G401 (cell line): ENCODE data around the gene RCHY1. TPM values are rescaled to one million over a fixed set of nuclear protein-coding genes. Genes with fewer than 3 reads are reported as not detected.
"Not testable (repeated sequence)": the region's sequence is repeated elsewhere in the genome, so short reads cannot be mapped to it uniquely, and the experiment has no call there.

Experiments used
- DNase-seq: peaks from one replicate; pipeline ENCODE4 v3.0.0-alpha.2; 2015; ENCODE audit warnings: low spot score
- in situ Hi-C: cut with HindIII; loops from 2 replicates; pipeline ENCODE4 v1.10.0; 2016; ENCODE audit warnings: low sequenced_read_pairs, mixed read lengths
- total RNA-seq: library from RNA; depleted of rRNA; stranded (reverse); fragments of >200 nt; shearing (Covaris generic); gene quantifications from 2 replicates; pipeline ENCODE4 v1.2.3, GENCODE V29; 2014

The RCHY1 gene
- total RNA-seq, 1 experiment from 2014 or later, result 44.1 TPM

DNA sequence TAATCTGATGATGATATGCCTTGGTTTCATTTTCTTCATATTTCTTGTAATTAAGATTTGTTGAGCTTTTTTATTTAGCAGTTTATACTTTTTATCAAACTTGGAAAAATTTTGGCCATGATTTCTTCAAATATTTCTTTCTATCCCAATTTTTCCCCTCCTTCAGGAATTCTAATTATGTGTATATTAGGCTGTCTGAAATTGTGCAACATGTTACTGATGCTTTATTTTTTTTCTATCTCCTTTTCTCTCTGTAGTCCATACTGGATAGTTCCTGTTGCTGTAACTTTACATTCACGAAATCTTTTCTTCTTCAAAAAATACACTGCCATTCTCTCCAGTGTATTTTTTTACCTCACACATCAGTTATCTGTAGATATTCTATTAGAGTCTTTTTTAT is 10.9 kb upstream of the RCHY1 start:
- in situ Hi-C loops, result no loop called here

DNA sequence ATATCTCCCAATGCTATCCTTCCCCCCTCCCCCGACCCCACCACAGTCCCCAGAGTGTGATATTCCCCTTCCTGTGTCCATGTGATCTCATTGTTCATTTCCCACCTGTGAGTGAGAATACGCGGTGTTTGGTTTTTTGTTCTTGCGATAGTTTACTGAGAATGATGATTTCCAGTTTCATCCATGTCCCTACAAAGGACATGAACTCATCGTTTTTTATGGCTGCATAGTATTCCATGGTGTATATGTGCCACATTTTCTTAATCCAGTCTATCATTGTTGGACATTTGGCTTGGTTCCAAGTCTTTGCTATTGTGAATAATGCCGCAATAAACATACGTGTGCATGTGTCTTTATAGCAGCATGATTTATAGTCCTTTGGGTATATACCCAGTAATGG is 5.2 kb upstream of the RCHY1 start:
- DNase-seq, in situ Hi-C loops: not testable (repeated sequence)

More for the DNA sequence above, 10.9 kb upstream of the RCHY1 start:
- DNase-seq, result no peak

DNA sequence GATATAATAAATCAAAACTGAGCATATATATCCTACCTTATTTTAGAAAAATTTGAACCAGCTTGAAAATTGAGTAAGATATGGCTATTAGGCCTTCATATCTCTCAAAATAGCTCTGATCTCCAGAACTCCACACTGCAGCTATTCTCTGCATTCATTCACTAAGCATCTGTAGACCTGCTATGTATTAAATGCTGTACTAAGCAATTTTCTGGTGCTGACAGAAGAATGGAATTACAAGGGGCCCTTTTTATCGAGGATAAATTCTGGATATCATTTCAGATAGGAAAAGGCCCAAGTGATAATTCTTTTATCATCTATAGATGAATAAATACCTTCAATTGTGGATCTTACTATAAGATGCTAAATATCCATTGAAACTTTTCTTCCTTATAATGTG is 1.9 kb upstream of the RCHY1 start:
- in situ Hi-C loops, result no loop called here
- no peak for DNase-seq

DNA sequence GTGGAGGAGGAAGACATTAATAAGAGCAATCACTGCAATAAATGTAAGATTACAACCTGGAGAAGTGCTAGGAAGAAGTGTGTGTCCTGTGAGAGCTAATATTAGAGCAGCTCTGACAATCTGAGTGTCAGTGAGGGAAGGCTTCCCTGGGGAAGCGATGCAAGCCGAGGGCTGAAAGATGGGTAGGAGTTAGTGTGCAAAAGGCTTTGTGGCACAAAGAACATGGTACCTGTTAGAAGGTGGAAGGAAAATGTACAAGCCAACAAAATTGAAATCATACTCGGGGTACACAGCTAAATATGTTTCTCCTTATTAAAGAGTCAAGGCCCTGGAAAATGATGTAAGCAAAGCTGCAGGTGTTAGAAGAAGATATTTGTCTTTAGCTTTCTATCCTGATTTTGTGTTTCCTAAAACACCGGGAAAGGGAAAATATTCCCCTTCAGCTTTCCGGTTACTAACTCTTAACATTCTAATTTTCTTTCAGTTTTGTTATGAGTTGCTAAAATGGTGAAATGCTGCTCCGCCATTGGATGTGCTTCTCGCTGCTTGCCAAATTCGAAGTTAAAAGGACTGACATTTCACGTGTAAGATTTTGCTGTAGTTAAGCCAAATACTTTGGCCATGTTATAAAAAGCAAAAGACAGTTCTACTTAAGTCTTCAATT is 878 bp upstream of the RCHY1 start:
- no peak for DNase-seq
- in situ Hi-C loops, result no loop called here

DNA sequence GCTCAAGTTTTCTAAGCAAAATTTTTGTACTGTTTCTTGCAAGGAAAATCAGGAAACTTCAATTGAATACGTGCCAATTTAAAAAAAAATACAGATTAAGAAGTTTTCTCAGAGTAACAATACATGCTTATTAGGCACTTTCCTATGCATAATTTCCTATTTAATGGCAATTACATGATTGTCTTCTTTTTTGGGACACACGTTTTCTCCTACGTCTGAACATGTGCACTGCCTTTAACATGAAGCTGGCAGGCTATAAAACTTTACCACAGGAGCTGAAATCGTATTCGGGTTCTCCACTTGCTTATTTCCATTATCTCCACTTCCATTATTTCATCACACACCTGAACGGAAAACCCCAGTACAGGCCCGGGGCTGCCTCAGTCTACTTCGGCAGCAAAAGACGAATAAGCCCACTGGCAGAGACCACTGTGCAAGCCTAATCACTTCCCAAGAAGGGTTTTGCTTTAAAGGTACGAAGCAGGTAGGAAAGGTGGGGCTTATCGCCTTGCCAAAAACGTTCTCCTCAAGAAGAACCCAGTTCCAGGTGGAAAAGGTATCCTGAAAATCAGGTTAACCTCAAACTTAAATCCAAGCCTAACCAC is 575 bp downstream of the RCHY1 start:
- DNase-seq, result no peak
- in situ Hi-C loops, result no loop called here

DNA sequence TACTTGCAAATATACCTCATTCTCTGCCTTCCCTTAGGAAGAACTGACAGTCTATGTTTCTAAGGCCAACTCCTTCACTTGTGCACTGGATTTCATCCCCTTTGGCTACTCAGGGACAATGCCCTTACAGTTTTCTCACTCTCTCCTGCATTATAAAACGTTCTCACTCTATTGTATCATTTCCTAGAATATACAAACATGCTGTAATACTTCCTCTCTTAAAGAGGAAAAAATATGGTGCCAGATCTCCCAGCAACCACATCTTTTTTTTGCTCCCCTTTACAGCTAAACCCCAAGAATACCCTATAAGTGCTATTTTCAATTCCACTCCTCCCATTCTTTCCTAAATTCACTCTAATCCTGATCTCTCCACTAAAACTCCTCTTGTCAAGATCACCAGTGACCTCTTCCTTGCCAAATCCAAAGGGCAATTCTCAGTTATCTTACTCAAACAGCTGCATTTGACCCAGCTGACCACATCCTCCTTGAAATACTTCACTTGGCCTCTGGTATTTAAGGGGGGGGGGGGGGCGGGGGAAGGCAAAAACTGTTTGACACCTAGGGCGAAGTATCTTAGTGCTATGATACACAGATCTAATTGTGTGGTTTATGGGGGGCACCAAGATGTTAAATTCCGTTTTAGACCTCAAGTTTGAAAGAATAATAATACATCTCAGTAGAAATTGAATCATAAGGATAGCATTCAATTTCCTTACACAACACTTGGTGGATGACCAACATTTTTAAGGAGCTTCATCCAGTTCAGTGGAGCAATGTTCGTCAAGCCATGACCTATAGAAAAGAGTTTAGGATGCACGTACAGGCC is 1.6 kb downstream of the RCHY1 start:
- DNase-seq, result peak; percentile 13
- in situ Hi-C loops, result no loop called here

DNA sequence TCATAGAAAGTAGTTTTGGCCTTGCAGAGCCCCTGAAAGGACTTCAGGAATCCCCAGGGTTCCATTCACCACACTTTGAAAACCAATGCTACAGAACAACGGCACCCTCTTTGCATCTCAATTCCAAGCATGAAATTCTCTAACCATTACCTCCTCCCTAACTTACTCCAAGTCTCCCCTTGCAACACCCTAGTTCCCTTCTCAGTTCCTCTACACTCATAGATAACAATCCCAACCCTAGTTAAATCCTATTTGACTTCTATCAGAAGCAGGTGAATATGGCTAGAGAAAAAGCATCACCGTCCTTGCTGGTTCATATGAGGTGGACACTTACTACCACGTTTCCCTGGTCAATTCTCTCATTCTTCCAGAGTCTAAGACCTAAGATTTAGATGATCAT is 2.4 kb downstream of the RCHY1 start:
- in situ Hi-C loops, result no loop called here
- peak; percentile 17 for DNase-seq

DNA sequence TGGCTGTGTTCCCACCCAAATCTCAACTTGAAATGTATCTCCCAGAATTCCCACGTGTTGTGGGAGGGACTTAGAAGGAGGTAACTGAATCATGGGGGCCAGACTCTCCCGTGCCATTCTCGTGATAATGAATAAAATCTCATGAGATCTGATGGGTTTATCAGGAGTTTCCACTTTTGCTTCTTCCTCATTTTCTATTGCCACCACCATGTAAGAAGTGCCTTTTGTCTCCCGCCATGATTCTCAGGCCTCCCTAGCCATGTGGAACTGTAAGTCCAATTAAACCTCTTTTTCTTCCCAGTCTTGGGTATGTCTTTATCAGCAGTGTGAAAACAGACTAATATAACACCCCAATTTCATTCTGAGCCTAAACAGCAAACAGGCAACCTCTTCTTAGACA is 4.6 kb downstream of the RCHY1 start:
- DNase-seq, in situ Hi-C loops: not testable (repeated sequence)

DNA sequence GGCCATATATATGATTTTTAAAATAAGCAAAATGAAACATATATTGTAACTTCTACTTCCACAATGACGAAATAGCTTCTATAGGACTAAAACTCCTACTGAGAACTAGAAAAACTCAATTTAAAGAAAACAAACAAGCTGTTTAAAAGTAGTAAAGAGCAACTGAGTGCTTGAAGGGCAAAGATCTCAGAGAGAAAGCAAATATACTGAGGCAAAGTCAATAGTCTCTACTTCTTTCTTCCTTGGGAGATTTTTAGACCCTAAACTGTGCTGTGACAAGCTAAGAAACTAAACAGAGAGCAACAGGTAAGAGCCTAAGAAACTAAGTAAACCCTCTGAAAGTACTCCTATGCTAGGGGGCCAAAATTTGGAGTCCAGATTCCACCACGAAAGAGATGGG is 8.6 kb downstream of the RCHY1 start:
- no peak for DNase-seq
- in situ Hi-C loops, result no loop called here

DNA sequence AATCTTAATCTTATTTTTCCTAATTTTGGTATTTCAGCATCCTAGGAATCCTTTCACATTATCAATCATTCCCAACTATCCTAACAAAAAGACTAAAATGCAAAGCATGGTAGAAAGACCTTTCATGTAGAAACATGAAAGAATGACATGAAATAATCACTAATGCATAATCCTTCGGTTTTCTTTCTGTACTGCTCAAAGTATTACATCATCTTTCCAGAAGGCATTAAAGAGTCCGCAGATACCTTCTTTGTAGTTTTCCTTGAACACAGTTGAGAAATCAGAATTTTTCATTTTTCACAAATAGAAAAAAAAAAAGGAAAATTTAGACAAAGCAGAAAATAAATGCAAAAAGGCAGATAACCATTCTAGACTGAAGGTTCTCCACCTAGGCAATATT is 11.5 kb downstream of the RCHY1 start:
- in situ Hi-C loops, result no loop called here
- no peak for DNase-seq

DNA sequence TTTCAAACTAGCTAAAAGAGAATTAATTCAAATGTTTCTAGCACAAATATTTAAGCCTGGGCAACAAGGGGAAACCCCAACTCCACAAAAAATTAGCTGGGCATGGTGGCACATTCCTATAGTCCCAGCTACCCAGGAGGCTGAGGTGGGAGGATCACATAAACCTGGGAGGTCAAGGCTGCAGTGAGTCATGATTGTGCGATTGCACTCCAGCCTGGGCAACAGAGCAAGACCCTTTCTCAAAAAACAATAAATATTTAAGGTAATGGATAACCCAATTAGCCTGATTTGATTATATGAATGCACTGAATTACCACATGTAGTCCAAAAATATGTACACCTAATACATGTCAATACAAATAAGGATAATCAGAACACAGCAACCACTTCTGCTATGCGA is 14.3 kb downstream of the RCHY1 start:
- in situ Hi-C loops, result no loop called here
- no peak for DNase-seq

DNA sequence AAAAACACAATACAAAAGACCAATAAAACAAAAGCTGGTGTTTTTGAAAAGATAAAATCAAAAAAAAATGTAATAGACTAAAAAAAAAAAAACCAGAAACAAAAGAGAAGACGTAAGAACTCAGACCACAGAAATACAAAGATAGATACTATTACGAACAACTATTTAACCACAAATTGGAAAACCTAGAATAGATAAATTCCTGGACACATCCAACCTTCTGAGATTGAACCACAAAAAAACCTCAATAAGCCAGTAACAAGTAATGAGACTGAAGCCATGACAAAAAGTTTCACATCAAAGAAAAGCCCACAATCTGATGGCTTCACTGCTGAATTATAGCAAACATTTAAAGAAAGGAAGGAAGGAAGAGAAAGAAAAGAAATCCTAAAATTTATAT is 16.2 kb downstream of the RCHY1 start:
- no peak for DNase-seq
- in situ Hi-C loops, result no loop called here

DNA sequence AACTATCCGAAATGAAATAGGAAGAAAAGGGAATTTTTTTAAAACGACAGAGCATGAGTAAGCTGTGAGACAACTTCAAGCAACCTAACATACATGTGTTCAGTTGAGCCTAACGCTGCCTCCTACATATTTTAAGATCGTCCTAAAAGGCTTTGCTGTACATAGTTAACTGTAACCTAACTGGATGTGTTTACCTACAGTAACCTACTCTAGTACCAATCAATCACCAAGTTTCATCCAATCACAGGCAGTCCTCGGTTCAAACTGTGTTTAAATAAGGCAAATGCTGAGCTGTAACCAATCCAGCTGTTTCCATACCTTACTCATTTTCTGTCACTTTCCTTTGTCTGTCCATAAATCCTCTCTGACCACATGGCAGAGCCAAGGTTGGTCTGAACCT is 17.1 kb downstream of the RCHY1 start:
- in situ Hi-C loops, result no loop called here
- no peak for DNase-seq

DNA sequence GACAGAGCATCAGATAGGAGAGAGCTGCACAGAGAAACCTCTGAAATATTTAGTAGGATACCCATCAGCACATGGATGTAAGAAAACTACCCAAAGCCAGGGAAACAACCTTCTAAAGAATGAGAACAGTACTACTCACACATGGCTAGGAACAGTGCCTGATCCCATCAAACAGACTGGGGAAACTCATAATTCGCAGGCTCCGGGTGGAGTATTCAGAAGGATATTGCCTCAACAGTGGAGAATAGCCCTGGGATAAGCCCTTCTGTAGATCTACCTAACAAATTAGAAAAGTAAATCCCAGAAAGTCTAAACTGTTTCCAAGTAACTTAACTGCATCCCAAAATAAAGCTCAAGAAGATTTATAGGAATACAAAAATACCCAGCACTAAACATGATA is 17.8 kb downstream of the RCHY1 start:
- DNase-seq, result no peak

DNA sequence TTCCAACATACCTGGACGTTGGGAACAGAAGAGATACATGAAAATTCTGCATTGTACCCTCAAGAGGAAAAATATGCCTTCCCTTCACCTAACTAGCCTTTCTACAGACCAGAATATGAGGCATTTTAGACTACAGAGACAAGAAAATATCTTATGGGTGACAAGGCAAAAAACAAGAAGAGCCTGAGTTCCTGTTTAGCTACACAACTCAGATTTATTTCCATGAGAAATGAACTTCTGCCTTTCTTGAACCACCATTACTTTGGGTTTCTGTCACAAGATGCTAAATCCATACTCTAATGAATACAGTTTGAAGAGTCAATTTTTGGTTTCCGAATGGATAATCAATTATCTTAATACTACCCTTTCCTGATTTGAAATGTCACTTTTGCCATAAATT is 18.7 kb downstream of the RCHY1 start:
- in situ Hi-C loops, result no loop called here
- DNase-seq, result no peak

More for the DNA sequence above, 17.8 kb downstream of the RCHY1 start:
- in situ Hi-C loops, result no loop called here

DNA sequence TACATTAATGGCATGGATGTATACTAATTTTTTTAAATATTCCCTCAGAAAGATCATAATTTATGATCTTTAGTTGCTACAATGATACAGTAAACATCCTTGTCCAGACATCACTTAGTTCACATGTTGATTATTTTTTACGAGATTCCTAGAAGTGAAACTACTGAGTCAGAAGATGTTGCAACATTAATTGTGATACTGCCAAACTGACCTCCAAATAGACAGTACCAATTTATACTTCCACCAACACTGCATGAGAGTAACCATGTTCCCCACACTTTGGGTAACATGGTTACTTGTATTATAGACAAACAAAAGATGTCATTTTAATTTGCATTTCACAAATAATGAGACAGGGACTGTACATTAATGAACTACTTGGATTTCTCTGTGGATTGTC is 19.6 kb downstream of the RCHY1 start:
- in situ Hi-C loops, result no loop called here
- no peak for DNase-seq

DNA sequence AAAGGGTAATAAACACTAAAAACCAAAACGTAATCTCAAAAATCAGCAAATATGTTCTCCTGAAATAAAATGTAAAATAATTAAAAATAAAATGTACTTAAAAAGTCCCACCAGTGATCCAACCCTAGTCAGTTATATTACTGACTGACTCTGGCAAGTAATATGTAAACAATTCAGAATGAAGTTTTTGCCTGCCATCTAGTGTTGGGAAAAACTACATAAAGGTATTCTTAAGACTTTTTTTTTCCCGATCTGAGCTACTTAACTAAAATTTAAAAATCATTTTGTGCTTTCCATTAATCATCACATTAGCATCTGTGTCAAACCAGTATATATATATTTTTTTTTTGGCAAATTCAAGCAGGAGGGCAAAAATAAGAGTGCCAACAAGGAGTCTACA is 24.0 kb downstream of the RCHY1 start:
- peak; percentile 21 for DNase-seq
- in situ Hi-C loops, result no loop called here

DNA sequence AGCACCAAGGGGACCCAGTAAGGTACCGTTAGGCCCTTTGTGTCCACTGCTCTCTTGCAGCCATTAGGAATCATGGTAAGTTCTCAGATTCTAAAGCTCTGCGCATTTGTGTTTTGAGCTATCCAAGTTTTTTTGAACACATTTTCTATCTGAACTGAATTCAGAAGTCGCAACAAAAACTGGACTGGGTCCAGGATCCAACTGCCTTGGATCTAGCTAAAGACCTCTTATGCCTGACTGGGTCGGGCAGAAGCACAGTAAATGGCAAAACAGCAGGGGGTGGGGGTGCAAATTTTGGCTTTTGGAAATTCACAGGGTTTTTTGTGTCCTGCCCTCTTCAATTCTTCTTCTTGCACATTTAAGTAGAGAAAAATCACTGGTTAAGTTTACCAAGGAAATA is 30.0 kb downstream of the RCHY1 start:
- peak; percentile 74 for DNase-seq
- in situ Hi-C loops, result no loop called here

DNA sequence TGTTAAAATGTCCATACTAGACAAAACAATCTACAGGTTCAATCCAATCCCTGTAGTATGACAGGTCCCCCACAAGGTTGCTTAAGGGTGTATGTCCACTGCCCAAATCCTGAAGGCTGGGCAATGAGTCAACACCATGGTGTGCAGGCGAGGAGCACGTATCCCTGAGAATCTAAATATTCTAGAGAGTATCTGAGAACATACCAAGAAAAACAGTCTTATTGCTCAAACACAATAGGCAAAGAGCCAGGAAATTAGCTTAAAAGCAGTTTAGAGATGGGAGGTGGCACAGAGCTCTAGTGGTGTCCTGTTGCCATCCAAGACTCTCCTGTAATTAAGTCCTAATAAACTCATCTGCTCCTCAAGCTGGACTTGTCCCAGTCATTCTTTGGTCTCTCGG is 37.0 kb downstream of the RCHY1 start:
- DNase-seq, result no peak
- in situ Hi-C loops, result no loop called here

DNA sequence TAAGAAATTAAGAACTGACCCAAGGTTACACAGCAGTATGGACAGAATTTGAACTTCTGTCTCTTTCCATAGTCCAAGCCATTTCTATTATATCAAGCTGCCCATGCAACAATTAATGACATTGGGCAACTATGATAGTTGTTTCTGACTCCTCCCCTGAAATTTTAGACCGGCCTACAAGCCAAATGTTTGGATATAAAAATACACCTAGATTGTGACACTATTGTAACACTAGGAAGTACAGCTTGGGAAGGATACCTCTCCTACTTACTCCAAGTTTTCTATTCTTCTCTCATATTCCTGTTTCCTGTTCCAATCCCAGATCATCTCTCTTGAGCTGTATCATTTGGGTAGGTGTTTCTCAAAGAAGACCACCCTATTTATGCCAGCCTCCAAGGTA is 43.5 kb downstream of the RCHY1 start:
- in situ Hi-C loops, result no loop called here

More for the DNA sequence above, 43.5 kb downstream of the RCHY1 start:
- DNase-seq, result no peak
